Aorta (tissue), 5 donors: ENCODE measurements around the gene TMEM151B. TPM values are rescaled to one million over a fixed set of nuclear protein-coding genes. Genes with fewer than 3 reads are reported as not detected.

Source experiments
- ATAC-seq: fragments of 200-7000 bp; cut with Tn5 transposase; one replicate; pipeline ENCODE4 v1.9.1; 2022; ENCODE audit warnings: moderate library complexity; ENCODE audit not compliant: low FRiP score
- DNase-seq, 2 donors: peaks; one replicate each; pipeline ENCODE4 v3.0.0-alpha.2; 2020
- H3K27ac ChIP-seq, 2 donors: one replicate each; pipeline ENCODE4 v1.5.1; 2013; ENCODE audit warnings: low read length in 2 of 2, mild to moderate bottlenecking in 2 of 2, moderate library complexity in 2 of 2, control low read depth in 1 of 2, inconsistent platforms in 1 of 2, low read depth in 1 of 2
- H3K27me3 ChIP-seq, 2 donors: one replicate each; pipeline ENCODE4 v1.6.1; 2013; ENCODE audit warnings: control low read depth in 1 of 2, low read length in 1 of 2, mild to moderate bottlenecking in 1 of 2, moderate library complexity in 1 of 2; ENCODE audit not compliant: insufficient read depth in 2 of 2, control insufficient read depth in 1 of 2
- H3K36me3 ChIP-seq, 2 donors: one replicate each; pipeline ENCODE4 v1.6.1; 2013; ENCODE audit warnings: control low read depth in 1 of 2, low read length in 1 of 2, mild to moderate bottlenecking in 1 of 2; ENCODE audit not compliant: insufficient read depth in 2 of 2, control insufficient read depth in 1 of 2
- H3K4me1 ChIP-seq, 2 donors: one replicate each; pipeline ENCODE4 v1.6.1; 2013; ENCODE audit warnings: low read length in 2 of 2, control low read depth in 1 of 2, mild to moderate bottlenecking in 1 of 2, moderate library complexity in 1 of 2; ENCODE audit not compliant: insufficient read depth in 2 of 2, control insufficient read depth in 1 of 2
- H3K4me3 ChIP-seq, 2 donors: one replicate each; pipeline ENCODE4 v1.5.1; 2013; ENCODE audit warnings: low read length in 2 of 2, control low read depth in 1 of 2, mild to moderate bottlenecking in 1 of 2
- H3K9me3 ChIP-seq: one replicate; pipeline ENCODE4 v1.6.1; 2013; ENCODE audit warnings: mild to moderate bottlenecking, low read length; ENCODE audit not compliant: control insufficient read depth
- WGBS, 2 donors: extraction: QIAGEN DNeasy Blood & Tissue Kit; methylation state at CpG; one replicate each; pipeline ENCODE4 v1.1.7; 2013; 5-methylcytosine and 5-hydroxymethylcytosine counted together
- intact Hi-C, 2 donors: fragments of 100-400 bp; cut with DNase I; formaldehyde crosslinking; loops; one replicate each; pipeline versions ENCODE4 v1.14.2 to v1.15.0; 2022
- polyA plus RNA-seq, 2 donors: library from polyadenylated mRNA; stranded (reverse); fragments of 200-250 nt; gene quantifications; one replicate each; pipeline ENCODE4 v1.2.3, GENCODE V29; 2013
- total RNA-seq, 2 donors: library from RNA; stranded (reverse); fragmentation: NEBNext Ultra II Directional; extraction: Animal tissue kit (Norgen Biotek cat#: 25700); gene quantifications; one replicate each; pipeline ENCODE4 v1.2.1, GENCODE V29; 2021
- donor health status: healthy with polysubstance abuse.
- donor health status: Bipolar disorder and iron deficiency.
- donor health status: DM: no; HTN: no; CAD: no.
- donor health status: DM: no; HTN: no; CAD: no.
- donor health status: DM: yes; HTN: yes; CAD: no.

The TMEM151B gene
- total and polyA plus RNA-seq, 4 donors = not detected

DNA sequence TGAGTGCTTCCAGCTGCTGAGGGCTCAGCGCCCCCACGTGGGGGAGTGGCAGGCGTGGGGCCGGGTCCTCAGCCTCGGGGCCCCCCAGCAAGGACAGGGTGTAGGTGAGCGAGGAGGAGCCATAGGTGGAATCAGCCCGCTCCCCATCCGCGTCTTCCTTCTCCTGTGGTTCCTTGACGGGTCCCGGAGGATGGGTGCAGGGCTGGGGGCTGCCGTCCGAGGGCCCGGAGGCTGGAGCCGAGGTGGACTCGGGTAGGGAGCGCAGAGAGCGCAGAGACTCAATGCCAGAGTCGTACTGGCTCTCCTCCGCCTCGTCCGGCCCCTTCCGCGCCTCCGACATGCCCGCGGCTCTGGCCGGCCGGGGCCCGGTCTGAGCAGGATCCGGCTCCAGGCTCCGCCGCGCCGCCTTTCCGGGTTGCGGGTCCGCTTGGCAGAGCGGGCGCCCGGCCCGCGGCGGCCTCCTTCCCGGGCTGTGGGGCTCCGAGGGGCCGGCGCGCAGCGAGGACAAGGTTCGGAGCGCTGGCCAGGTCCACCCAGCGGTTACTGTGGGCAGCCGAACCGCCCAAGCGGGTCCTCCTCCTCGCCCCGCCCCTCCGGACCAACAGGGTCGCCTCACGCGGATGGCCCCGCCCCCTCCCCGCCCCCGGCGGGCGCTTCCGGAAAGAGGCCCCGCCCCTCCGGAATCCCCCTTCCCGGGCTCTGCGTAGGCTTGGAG lies 5.1 kb upstream of the TMEM151B start, which contains the start of gene NFKBIE:
Gene NFKBIE, minus strand, starts transcription at position 545 of the 715 bp plus-strand sequence. Its CDS starts 205 bp downstream, at position 340.
- intact Hi-C loops = loop anchor here (5.0 kb wide), 2 partner anchors 37 to 42 kb away; no protein-coding TSS in a partner anchor
- peak within 1 kb of the TSS in 1 of 2 donors; percentile 1 for H3K27ac ChIP-seq
- ATAC-seq = peak; percentile 93
- peaks cover 0 to 4% of the 10 kb centered on the region in 2 donors for H3K4me1 ChIP-seq
- WGBS, 2 donors = 0 to 1% methylated on average over 50 to 72 of the region's 72 CpGs
- H3K9me3 ChIP-seq = no peaks in the 10 kb centered on the region
- H3K4me3 ChIP-seq = peak within 1 kb of the TSS; percentile 20 to 74
- no peaks in the 10 kb centered on the region for H3K27me3 ChIP-seq
- H3K36me3 ChIP-seq = no peaks in the 10 kb centered on the region
- DNase-seq = peak; percentile 97 to 99

- Histone ChIP-seq H3K9me3 (no peaks in the 10 kb centered on the region), H3K27me3 (no peaks in the 10 kb centered on the region), H3K27ac (no peak overlapping the region), H3K4me3 (no peak overlapping the region), H3K36me3 (no peaks in the 10 kb centered on the region), H3K4me1 (peaks cover 0 to 4% of the 10 kb centered on the region in 2 donors)
- ATAC-seq = no peak
- intact Hi-C loops = loop anchor here (5.0 kb wide), 2 partner anchors 37 to 42 kb away; no protein-coding TSS in a partner anchor
- peak in 1 of 2 donors; percentile 26 for DNase-seq
- WGBS, 2 donors = 59 to 63% methylated on average over 17 of the region's 17 CpGs
Observed at GRCh38 chr6:44265722-44266233, 4.5 kb upstream of the TMEM151B start.

GRCh38 chr6:44266347-44266746 lies 3.9 kb upstream of the TMEM151B start:
- intact Hi-C loops = loop anchor here (5.0 kb wide), 2 partner anchors 36 to 41 kb away; no protein-coding TSS in a partner anchor

GRCh38 chr6:44267252-44267651 lies 3.0 kb upstream of the TMEM151B start:
- Histone ChIP-seq H3K27me3 (no peaks in the 10 kb centered on the region), H3K9me3 (no peaks in the 10 kb centered on the region), H3K4me3 (no peak overlapping the region), H3K36me3 (no peaks in the 10 kb centered on the region), H3K27ac (no peak overlapping the region), H3K4me1 (peaks cover 0 to 4% of the 10 kb centered on the region in 2 donors)
- peak in 1 of 2 donors; percentile 50 for DNase-seq
- no peak for ATAC-seq
- intact Hi-C loops = loop anchor here (5.0 kb wide), 2 partner anchors 35 to 40 kb away; no protein-coding TSS in a partner anchor
- 66 to 71% methylated on average over 10 of the region's 10 CpGs for WGBS, 2 donors

More at GRCh38 chr6:44266347-44266746, 3.9 kb upstream of the TMEM151B start:
- Histone ChIP-seq H3K9me3 (no peaks in the 10 kb centered on the region), H3K36me3 (no peaks in the 10 kb centered on the region), H3K4me3 (no peak overlapping the region), H3K27me3 (no peaks in the 10 kb centered on the region), H3K27ac (no peak overlapping the region), H3K4me1 (peaks cover 0 to 4% of the 10 kb centered on the region in 2 donors)
- 67 to 69% methylated on average over 3 of the region's 3 CpGs for WGBS, 2 donors
- ATAC-seq = no peak
- DNase-seq = peak in 1 of 2 donors; percentile 32

GRCh38 chr6:44268095-44268628 lies 2.1 kb upstream of the TMEM151B start:
- no peaks in the 10 kb centered on the region for H3K27me3 ChIP-seq
- intact Hi-C loops = loop anchor here (1.0 to 5.0 kb wide), 4 partner anchors 34 to 71 kb away; no protein-coding TSS in a partner anchor
- no peaks in the 10 kb centered on the region for H3K36me3 ChIP-seq
- H3K4me1 ChIP-seq = peaks cover 0 to 4% of the 10 kb centered on the region in 2 donors
- no peaks in the 10 kb centered on the region for H3K9me3 ChIP-seq
- no peak overlapping the region for H3K4me3 ChIP-seq
- no peak overlapping the region for H3K27ac ChIP-seq
- ATAC-seq (no peak), DNase-seq (peak in 1 of 2 donors; percentile 57)
- WGBS, 2 donors = 23 to 34% methylated on average over 5 of the region's 5 CpGs

DNA sequence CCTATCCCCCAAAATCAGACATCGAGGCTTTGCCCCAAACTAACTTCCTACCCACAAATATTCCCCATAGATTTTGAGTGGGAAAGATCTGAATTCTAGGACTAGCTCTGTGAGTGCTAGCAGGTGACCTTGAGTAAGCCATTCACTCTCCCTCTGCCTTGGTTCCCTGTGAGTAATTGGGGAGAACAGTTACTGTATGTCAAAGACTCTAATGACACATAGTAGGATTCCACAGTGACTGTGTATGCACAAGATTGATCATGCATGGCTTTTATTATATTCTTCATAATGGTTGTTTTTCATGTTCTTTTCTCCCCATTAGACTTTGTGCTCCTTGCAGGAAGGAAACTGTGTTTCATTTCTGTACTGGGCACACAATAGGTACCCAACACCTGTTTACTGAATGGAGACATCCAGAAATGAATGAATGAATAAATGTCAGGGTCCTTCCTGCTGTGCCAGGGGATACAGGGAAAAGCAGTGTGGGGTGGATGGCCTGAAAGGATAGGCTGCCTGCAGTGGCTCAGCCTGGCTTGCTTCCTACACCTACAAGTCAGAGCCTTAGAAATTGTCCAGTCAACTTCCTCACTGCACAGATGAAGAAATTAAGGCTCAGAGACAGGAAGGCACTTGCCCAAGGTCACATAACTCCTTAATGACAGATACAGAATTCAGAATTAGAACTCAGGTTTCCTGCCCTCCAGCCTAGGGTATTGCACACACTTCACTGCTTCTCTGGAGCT lies 901 bp upstream of the TMEM151B start:
- Histone ChIP-seq H3K27ac (no peak overlapping the region), H3K4me1 (peaks cover 0 to 4% of the 10 kb centered on the region in 2 donors), H3K27me3 (no peaks in the 10 kb centered on the region), H3K4me3 (no peak overlapping the region), H3K9me3 (no peaks in the 10 kb centered on the region), H3K36me3 (no peaks in the 10 kb centered on the region)
- WGBS, 2 donors = 66 to 100% methylated on average over 1 of the region's 1 CpG
- intact Hi-C loops = loop anchor here (2.0 to 5.0 kb wide), 3 partner anchors 33 to 69 kb away; no protein-coding TSS in a partner anchor
- ATAC-seq (no peak), DNase-seq (peak in 1 of 2 donors; percentile 11)

- Histone ChIP-seq H3K4me3 (peak overlapping the region; percentile 39 to 52), H3K36me3 (no peaks in the 10 kb centered on the region), H3K9me3 (no peaks in the 10 kb centered on the region), H3K4me1 (no peaks in the 10 kb centered on the region), H3K27me3 (no peaks in the 10 kb centered on the region), H3K27ac (no peak overlapping the region)
- ATAC-seq = no peak
- 2 to 5% methylated on average over 28 to 88 of the region's 90 CpGs for WGBS, 2 donors
- intact Hi-C loops = no loop called here
- no peak for DNase-seq
Observed at GRCh38 chr6:44270526-44271405, 516 bp downstream of the TMEM151B start.

DNA sequence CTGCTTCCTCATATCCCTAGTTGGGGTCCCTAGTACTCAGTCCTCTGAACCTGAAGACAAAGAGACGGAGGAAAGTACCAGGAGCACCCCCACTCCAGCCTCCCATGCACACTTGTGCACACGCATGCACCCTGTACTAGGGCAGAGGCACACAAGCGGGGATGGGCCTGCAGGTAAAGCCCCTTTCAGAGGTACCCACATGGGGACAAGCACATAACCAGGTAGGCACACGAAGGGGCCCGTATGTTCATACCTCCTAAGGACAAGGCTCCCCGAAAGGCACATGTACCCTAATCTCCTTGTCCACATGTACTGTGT lies 1.1 kb downstream of the TMEM151B start:
- Histone ChIP-seq H3K27ac (no peak overlapping the region), H3K4me3 (no peak overlapping the region), H3K27me3 (no peaks in the 10 kb centered on the region), H3K36me3 (no peaks in the 10 kb centered on the region), H3K4me1 (no peaks in the 10 kb centered on the region), H3K9me3 (no peaks in the 10 kb centered on the region)
- WGBS, 2 donors = 81 to 87% methylated on average over 6 of the region's 6 CpGs
- DNase-seq = no peak
- intact Hi-C loops = no loop called here
- no peak for ATAC-seq
